GM18526 (cell line): Measurements from ENCODE around the gene PALD1.

Experiments used
- POLR2A ChIP-seq: IDR thresholded peaks from 3 replicates; pipeline ENCODE4 v1.6.1; 2011; ENCODE audit not compliant: insufficient read length; ENCODE audit errors: extremely low read depth

Gene PALD1

DNA sequence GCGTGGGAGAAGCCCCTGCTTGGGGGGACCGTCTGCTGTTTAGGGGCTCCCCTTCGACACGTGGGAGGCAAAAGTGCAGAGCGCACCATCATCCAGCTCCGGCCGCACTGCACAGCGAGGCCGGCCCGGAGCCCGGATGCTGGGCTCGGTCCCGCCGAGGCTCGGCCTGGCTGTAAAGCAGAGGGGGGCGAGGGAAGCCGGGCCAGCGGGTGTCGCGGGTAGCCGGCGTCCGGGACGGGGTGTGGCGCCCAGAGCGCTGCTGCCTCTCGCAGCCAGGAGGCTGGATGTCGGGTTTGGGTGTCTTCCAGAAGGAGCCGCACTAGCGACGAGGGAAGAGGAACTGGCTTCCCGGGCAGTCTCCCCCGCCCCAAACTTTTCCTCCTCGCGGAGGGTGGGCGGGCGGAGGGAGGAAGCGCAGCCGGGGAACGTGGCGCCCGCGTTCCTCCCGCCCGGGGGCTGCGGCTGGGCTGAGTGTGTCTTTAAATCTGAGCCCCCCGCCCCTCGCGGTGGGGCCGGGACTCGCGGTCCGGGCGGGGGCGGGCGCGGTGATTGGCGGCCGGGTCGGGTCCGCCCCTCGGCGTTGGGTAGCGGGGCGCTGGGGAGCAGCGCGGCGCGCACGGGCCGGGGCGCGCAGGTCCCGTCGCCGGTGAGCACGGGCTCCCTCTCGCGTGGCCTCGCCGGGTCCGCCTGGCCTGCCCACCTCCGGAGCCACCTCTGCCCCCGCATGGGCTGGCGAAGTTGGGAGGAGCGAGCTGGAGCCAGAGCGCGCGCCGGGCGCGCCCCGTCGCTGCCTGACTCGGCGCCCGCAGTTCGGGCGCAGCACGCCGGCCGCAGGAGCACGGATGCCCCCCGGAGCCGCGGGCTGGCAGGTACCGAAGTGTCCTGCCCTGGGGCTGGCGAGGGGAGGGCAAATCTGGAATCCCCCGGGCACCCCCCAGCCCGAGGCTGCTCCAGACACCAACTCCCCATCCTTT, at the start of gene PALD1:
TSS of gene PALD1 (plus strand) at position 577 of the 974 bp plus-strand sequence. CDS start 47,185 bp downstream, outside the sequence.
- no peak for TF ChIP-seq POLR2A

DNA sequence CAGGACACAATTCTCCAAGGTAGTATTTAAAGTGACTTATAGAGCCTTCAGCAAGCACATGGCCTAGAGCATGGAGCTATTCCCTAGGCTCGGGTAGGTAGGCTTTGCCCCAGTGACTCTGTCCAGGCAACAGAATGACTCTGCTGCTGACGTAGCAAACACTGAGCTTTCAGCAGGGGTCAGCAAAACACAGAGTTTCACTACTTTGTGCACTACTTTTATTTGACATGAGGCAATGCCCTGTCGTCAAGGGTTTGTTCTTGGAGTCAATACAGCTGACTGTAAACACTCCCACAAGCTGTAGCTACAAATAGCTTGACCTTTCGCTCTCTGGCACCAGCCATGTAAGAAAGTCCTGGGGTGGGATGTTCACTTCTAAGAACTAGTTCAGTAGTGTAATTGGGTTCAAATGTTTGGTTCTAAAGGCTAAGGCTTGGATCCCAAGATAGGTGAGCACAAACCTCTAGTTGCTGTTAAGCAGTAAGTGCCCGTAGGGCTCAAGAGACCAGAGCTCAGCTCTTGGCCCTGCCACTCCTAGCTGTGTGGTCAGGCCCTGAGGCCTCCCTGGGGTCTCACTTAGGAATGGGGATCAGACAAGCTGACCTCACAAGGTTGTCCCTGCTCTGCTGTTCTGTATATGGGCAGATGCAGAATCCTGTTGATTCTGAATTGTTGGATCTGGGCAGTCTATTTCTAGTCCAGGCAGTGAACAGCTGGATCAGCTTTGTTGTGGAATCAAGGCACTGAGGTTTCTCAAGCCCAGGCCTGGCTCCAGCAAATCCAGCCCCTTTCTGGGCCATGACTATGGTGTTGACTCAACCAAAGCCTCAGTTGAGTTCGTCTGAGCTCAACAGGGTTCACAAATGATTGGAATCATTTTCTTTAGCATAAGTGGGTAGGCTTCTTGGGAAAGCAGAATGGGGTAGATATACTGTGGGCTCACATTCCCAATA, 47.8 kb upstream of the PALD1 start:
- TF ChIP-seq POLR2A = no peak

- no peak for TF ChIP-seq POLR2A
These were observed 46.5 kb upstream of the PALD1 start for GRCh38 chr10:70432101-70432500.

GRCh38 chr10:70432561-70433263, 45.9 kb upstream of the PALD1 start:
- TF ChIP-seq POLR2A = no peak

GRCh38 chr10:70433581-70434280, 44.8 kb upstream of the PALD1 start:
- no peak for TF ChIP-seq POLR2A

DNA sequence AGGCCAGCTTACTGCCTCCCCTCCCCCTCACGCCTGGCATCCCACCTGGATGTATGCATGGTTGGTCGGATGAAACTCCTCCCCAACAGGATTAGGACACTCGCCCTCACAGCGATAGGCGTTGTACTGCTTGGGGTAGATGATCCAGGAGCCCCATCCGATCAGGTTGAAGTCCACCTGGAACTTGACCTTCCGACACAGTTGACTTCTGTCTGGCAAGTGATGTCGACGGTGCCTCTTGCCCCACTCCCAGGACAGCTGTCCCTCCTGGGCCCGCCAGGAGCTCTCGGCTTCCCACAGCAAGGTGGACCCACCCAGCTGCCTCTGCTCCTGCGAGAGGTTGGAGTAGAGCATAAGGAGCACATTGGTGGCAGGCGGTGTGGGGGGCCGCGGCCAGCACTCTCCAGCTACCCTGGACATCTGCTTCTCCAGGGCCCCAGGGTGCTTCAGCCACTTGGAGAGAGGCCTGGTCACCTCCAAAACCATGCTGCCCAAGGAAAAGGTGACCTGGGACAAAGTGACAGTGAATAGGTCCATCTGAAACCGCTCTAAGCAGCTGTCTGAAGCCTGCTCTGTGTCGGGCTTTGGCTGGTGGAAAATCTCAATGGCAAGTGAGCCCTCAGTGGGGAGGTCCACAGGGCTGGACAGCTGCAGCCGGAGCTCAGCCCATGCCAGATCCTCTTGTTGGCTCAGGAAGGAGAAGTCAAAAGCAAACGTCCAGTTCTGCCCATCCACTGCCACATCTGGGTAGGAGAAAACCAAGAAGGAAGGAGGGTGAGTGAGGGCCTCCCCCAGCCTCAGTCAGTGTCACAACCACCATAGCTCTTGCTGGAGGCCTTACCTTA, 43.1 kb upstream of the PALD1 start:
- TF ChIP-seq POLR2A = no peak

GRCh38 chr10:70437721-70438120, 40.8 kb upstream of the PALD1 start:
- no peak for TF ChIP-seq POLR2A

- TF ChIP-seq POLR2A = no peak
These were observed 38.0 kb upstream of the PALD1 start for GRCh38 chr10:70440296-70441160.

GRCh38 chr10:70441161-70441894, 37.2 kb upstream of the PALD1 start, which contains the start of gene NODAL:
Gene NODAL, minus strand, starts transcription at chr10:70441681. Its CDS starts 14 bp downstream, at chr10:70441667.
- TF ChIP-seq POLR2A = no peak

- TF ChIP-seq POLR2A = no peak
These were observed 36.7 kb upstream of the PALD1 start for GRCh38 chr10:70441895-70442309.

GRCh38 chr10:70442332-70442988, 36.1 kb upstream of the PALD1 start:
- no peak for TF ChIP-seq POLR2A

DNA sequence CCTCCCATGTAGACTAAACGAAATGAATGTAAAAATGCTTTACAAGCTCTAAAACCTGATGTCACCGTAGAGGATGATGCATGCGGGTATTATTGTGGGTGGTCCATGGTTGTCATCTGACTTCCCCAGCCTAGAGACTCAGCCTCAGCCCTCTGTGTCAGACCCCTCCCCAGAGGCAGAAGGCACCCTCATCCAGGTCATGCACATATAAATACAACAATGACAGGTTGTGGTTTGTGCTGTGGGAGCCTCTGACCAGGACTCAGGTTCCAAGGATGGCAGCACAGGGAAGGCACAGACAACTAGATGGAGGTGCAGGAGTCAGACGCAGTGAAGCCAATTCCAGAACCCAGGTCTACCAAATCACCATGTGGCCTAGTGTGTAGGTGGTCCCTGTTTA, 33.8 kb upstream of the PALD1 start:
- TF ChIP-seq POLR2A = no peak
